Fibroblast of lung (primary cell): ENCODE measurements around the gene CSRNP3.

Experiments used
- EZH2 ChIP-seq: IDR thresholded peaks from 2 replicates; pipeline ENCODE4 v1.5.1; 2012; ENCODE audit warnings: low read length, control low read depth, mild to moderate bottlenecking; ENCODE audit errors: missing control alignments
- TF ChIP-seq, protein P1 (sequence below), 2 donors: IDR thresholded peaks in 1 of 2; conservative IDR thresholded peaks in 1 of 2; 1 replicate in 1 of 2; 2 replicates in 1 of 2; pipeline ENCODE4 v1.5.1; 2011 to 2012; ENCODE audit warnings: low read length in 2 of 2, control low read depth in 1 of 2, inconsistent platforms in 1 of 2, low read depth in 1 of 2, mild to moderate bottlenecking in 1 of 2

- TF ChIP-seq, protein P1, sequence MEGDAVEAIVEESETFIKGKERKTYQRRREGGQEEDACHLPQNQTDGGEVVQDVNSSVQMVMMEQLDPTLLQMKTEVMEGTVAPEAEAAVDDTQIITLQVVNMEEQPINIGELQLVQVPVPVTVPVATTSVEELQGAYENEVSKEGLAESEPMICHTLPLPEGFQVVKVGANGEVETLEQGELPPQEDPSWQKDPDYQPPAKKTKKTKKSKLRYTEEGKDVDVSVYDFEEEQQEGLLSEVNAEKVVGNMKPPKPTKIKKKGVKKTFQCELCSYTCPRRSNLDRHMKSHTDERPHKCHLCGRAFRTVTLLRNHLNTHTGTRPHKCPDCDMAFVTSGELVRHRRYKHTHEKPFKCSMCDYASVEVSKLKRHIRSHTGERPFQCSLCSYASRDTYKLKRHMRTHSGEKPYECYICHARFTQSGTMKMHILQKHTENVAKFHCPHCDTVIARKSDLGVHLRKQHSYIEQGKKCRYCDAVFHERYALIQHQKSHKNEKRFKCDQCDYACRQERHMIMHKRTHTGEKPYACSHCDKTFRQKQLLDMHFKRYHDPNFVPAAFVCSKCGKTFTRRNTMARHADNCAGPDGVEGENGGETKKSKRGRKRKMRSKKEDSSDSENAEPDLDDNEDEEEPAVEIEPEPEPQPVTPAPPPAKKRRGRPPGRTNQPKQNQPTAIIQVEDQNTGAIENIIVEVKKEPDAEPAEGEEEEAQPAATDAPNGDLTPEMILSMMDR (conservative IDR thresholded peaks at IDR 0.05 in 1 of 2, IDR thresholded peaks at IDR 0.05 in 1 of 2; ENCODE audit: low read depth in 1 of 2, low read length in 2 of 2): no peak
- TF ChIP-seq EZH2: no peak
Measured at GRCh38 chr2:165623783-165624469, 154.4 kb downstream of the CSRNP3 start.
